HuH-7.5 (cell line): Measurements from ENCODE around the gene SLC4A8.

ENCODE experiments used
- DNase-seq: peaks from one replicate; pipeline ENCODE4 v3.0.0; 2011; ENCODE audit warnings: low spot score

The SLC4A8 gene

GRCh38 chr12:51424662-51425539, at the start of gene SLC4A8:
Gene SLC4A8 (plus strand): TSS chr12:51424831. CDS start chr12:51424988, 157 bp downstream.
- peak; percentile 75 for DNase-seq

- DNase-seq, result no peak
Observed at GRCh38 chr12:51374856-51375255, 49.8 kb upstream of the SLC4A8 start.

GRCh38 chr12:51377099-51377984, 47.3 kb upstream of the SLC4A8 start:
- no peak for DNase-seq

- no peak for DNase-seq
Observed at GRCh38 chr12:51378749-51379148, 45.9 kb upstream of the SLC4A8 start.

- DNase-seq, result no peak
Observed at GRCh38 chr12:51379571-51379970, 45.1 kb upstream of the SLC4A8 start.

GRCh38 chr12:51381226-51382079, 43.2 kb upstream of the SLC4A8 start:
- no peak for DNase-seq

- DNase-seq, result no peak
Observed at GRCh38 chr12:51382173-51382572, 42.5 kb upstream of the SLC4A8 start.

- no peak for DNase-seq
Observed at GRCh38 chr12:51383269-51383905, 41.2 kb upstream of the SLC4A8 start.

GRCh38 chr12:51386351-51386750, 38.3 kb upstream of the SLC4A8 start:
- no peak for DNase-seq

GRCh38 chr12:51388069-51388799, 36.4 kb upstream of the SLC4A8 start:
- DNase-seq, result no peak

GRCh38 chr12:51388846-51389245, 35.8 kb upstream of the SLC4A8 start:
- no peak for DNase-seq

- DNase-seq, result no peak
Observed at GRCh38 chr12:51389302-51389999, 35.2 kb upstream of the SLC4A8 start.

GRCh38 chr12:51390457-51390856, 34.2 kb upstream of the SLC4A8 start:
- DNase-seq, result no peak

GRCh38 chr12:51390891-51391282, 33.7 kb upstream of the SLC4A8 start:
- no peak for DNase-seq

- peak; percentile 71 for DNase-seq
Observed at GRCh38 chr12:51391283-51392123, 33.1 kb upstream of the SLC4A8 start, which contains the start of gene GALNT6. Gene GALNT6 (minus strand): TSS chr12:51391406. CDS start chr12:51379781, 11,625 bp downstream.

- peak; percentile 67 for DNase-seq
Observed at GRCh38 chr12:51392556-51393237, 31.9 kb upstream of the SLC4A8 start.

GRCh38 chr12:51393676-51394545, 30.7 kb upstream of the SLC4A8 start:
- DNase-seq, result no peak
